Suprapubic skin (tissue), 4 donors: ENCODE results near the gene FAF1. TPM values are rescaled to one million over a fixed set of nuclear protein-coding genes. Genes with fewer than 3 reads are reported as not detected.

Experiments
- DNase-seq, 2 donors: peaks; one replicate each; pipeline ENCODE4 v3.0.0-alpha.2; 2019; ENCODE audit warnings: low spot score in 2 of 2
- H3K27ac ChIP-seq: fragments of 200-600 bp; sonication (generic); one replicate; pipeline ENCODE4 v1.5.1; 2019
- H3K27me3 ChIP-seq: fragments of 200-600 bp; sonication (generic); one replicate; pipeline ENCODE4 v1.5.1; 2019
- H3K36me3 ChIP-seq: fragments of 200-600 bp; sonication (generic); one replicate; pipeline ENCODE4 v1.5.1; 2019
- H3K4me1 ChIP-seq: fragments of 200-600 bp; sonication (generic); one replicate; pipeline ENCODE4 v1.5.1; 2019
- H3K4me3 ChIP-seq: fragments of 200-600 bp; sonication (generic); one replicate; pipeline ENCODE4 v1.5.1; 2019; ENCODE audit warnings: mild to moderate bottlenecking
- H3K9me3 ChIP-seq: fragments of 200-600 bp; sonication (generic); one replicate; pipeline ENCODE4 v1.5.1; 2019
- EP300 ChIP-seq: sonication (generic); formaldehyde crosslinking; IDR thresholded peaks from one replicate; pipeline ENCODE4 v1.6.1; 2017; ENCODE audit warnings: antibody characterized with exemption
- POLR2A ChIP-seq, 2 donors: fragments of 450-650 bp; IDR thresholded peaks; one replicate each; pipeline ENCODE4 v1.6.1; 2017; ENCODE audit warnings: antibody characterized with exemption in 2 of 2, mild to moderate bottlenecking in 2 of 2, moderate library complexity in 2 of 2
- POLR2AphosphoS5 ChIP-seq, 3 donors: sonication (generic); formaldehyde crosslinking; IDR thresholded peaks; one replicate each; pipeline ENCODE4 v1.6.1; 2017; ENCODE audit warnings: antibody characterized with exemption in 3 of 3
- WGBS: methylation state at CpG from one replicate; pipeline ENCODE4 v1.1.5; 2018; 5-methylcytosine and 5-hydroxymethylcytosine counted together
- total RNA-seq, 4 donors: library from RNA; depleted of rRNA; stranded (reverse); fragments of >200 nt; gene quantifications; one replicate each; pipeline ENCODE4 v1.1.0, GENCODE V29; 2016
- TF ChIP-seq, protein P1 (sequence below), 2 donors: fragments of 200-600 bp in 1 of 2; fragments of 450-650 bp in 1 of 2; sonication (generic) in 1 of 2; IDR thresholded peaks; one replicate each; pipeline ENCODE4 v1.5.1; 2016 to 2019; ENCODE audit warnings: antibody characterized with exemption in 2 of 2, mild to moderate bottlenecking in 1 of 2, moderate library complexity in 1 of 2

Gene FAF1
- total RNA-seq, 4 donors from 2014 or later, result 35.1 to 61.6 (median 45.4) TPM

DNA sequence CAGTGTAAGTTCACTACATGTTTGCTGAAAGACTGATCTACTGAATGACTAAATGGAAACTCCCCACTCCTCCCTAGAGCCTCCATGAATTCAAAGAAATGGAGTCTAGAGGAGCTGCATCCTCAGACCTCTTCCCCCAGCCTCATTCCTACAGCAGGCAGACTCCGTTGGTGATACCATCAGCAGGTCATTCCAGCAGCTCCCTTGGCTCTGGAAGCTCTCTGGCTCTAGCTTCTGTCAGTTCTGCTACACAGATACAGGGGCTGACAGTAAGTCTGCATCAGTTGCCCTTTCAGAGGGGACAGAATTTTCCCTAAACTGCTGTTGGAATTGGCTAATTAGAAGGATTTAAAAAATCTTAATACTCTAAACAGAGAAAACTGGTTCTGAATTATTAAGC, 505.2 kb downstream of the FAF1 start:
- DNase-seq, result no peak
- TF ChIP-seq EP300 (no peak), POLR2AphosphoS5 (IDR thresholded peaks at IDR 0.05) (no peak), POLR2A (IDR thresholded peaks at IDR 0.05) (no peak)
- TF ChIP-seq, protein P1, sequence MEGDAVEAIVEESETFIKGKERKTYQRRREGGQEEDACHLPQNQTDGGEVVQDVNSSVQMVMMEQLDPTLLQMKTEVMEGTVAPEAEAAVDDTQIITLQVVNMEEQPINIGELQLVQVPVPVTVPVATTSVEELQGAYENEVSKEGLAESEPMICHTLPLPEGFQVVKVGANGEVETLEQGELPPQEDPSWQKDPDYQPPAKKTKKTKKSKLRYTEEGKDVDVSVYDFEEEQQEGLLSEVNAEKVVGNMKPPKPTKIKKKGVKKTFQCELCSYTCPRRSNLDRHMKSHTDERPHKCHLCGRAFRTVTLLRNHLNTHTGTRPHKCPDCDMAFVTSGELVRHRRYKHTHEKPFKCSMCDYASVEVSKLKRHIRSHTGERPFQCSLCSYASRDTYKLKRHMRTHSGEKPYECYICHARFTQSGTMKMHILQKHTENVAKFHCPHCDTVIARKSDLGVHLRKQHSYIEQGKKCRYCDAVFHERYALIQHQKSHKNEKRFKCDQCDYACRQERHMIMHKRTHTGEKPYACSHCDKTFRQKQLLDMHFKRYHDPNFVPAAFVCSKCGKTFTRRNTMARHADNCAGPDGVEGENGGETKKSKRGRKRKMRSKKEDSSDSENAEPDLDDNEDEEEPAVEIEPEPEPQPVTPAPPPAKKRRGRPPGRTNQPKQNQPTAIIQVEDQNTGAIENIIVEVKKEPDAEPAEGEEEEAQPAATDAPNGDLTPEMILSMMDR (IDR thresholded peaks at IDR 0.05), result no peak
- Histone ChIP-seq H3K9me3 (no peaks in the 10 kb centered on the region), H3K36me3 (peaks cover 18% of the 10 kb centered on the region), H3K27me3 (no peaks in the 10 kb centered on the region), H3K27ac (no peak overlapping the region), H3K4me1 (no peaks in the 10 kb centered on the region), H3K4me3 (no peak overlapping the region)
- 93% methylated on average over 1 of the region's 1 CpG for WGBS

DNA sequence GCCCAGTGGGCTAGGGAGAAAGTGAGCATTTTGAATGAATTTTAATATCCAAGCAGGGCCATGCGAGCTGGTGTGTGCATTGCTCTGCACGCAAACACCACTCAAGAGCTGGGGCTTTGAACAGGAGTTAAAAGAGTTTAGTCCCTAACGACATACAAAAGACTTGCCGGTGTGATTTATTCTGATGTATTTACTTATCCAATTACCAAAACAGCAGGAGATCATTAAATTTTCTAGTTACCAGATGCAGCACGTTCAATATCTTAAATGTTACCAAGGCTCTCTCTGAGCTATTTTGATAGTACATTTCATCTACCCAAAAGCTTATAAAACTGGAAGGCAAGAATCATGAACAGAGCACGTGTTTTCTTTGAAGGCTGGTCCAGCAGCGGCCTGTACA, 506.8 kb downstream of the FAF1 start:
- no peak for DNase-seq
- Histone ChIP-seq H3K9me3 (no peaks in the 10 kb centered on the region), H3K27me3 (no peaks in the 10 kb centered on the region), H3K4me3 (no peak overlapping the region), H3K27ac (no peak overlapping the region), H3K36me3 (peaks cover 18% of the 10 kb centered on the region), H3K4me1 (no peaks in the 10 kb centered on the region)
- TF ChIP-seq POLR2A (IDR thresholded peaks at IDR 0.05) (no peak), POLR2AphosphoS5 (IDR thresholded peaks at IDR 0.05) (no peak), EP300 (no peak)
- TF ChIP-seq, protein P1 (IDR thresholded peaks at IDR 0.05), result no peak
- 86% methylated on average over 7 of the region's 7 CpGs for WGBS

DNA sequence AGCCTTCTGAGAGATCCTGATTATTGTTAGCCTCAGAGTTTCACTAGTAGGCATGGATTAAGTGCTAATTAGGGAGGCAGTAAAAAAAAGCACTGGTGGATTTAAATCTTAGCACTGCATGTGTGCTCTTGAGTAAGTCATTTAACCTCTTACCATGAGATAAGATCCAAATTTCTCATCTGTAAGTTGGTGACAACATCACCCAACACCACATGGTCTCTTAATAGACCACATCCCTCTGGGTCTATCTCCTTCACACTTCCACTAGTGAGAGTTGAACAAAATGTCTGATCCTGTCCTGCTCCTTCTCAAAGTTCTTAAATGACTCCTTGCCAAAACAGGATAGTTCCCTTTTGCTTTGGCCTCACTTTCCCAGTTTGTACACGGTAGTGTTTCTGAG, 507.4 kb downstream of the FAF1 start:
- Histone ChIP-seq H3K9me3 (no peaks in the 10 kb centered on the region), H3K4me1 (no peaks in the 10 kb centered on the region), H3K4me3 (no peak overlapping the region), H3K27me3 (no peaks in the 10 kb centered on the region), H3K36me3 (peaks cover 18% of the 10 kb centered on the region), H3K27ac (no peak overlapping the region)
- DNase-seq, result no peak
- no peak for TF ChIP-seq POLR2A (IDR thresholded peaks at IDR 0.05)
- TF ChIP-seq, protein P1 (IDR thresholded peaks at IDR 0.05), result no peak
- 93% methylated on average over 1 of the region's 1 CpG for WGBS

DNA sequence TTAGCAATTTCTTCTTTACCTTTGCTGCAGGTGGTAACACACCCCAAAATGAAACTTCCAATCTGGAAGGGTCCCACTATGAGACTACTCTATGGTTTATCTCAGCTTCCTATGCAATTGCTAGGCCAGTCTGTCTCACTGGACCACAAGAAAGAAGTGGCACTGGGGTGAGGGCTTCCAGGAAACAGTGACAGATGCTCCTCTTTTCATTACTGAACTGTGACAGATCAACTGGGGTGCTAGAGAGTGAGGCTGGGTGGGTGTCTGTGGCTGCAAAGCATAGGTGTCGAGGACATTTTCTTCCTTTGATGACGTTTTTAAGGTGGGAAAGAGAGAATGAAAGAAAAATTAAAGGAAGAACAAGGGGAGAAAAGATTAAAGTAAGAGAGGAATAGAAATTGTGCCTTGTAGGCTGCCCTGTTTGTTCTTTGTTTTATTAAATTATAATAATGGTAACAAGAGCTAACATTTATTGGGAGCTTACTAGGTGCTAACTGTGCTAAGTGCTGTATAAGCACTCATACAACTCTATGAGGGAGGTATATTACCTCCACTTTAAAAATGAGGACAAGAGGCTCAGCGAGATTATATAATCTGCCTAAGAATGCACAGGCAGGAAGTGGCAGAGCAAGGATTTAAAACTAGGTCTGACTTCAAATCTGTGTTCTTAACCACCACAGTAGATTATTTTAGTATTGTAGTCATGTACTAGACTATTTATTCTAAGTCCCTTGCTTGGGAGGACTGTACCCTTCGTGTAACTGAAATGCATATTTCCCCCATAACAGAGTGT, 509.0 kb downstream of the FAF1 start:
- no peak for DNase-seq
- Histone ChIP-seq H3K27me3 (no peaks in the 10 kb centered on the region), H3K9me3 (no peaks in the 10 kb centered on the region), H3K4me3 (no peak overlapping the region), H3K27ac (no peak overlapping the region), H3K36me3 (peaks cover 18% of the 10 kb centered on the region), H3K4me1 (no peaks in the 10 kb centered on the region)
- no peak for TF ChIP-seq POLR2A (IDR thresholded peaks at IDR 0.05)
- TF ChIP-seq EP300, result no peak
- TF ChIP-seq, protein P1 (IDR thresholded peaks at IDR 0.05), result no peak
- no peak for TF ChIP-seq POLR2AphosphoS5 (IDR thresholded peaks at IDR 0.05)
- WGBS, result 88% methylated on average over 4 of the region's 4 CpGs

DNA sequence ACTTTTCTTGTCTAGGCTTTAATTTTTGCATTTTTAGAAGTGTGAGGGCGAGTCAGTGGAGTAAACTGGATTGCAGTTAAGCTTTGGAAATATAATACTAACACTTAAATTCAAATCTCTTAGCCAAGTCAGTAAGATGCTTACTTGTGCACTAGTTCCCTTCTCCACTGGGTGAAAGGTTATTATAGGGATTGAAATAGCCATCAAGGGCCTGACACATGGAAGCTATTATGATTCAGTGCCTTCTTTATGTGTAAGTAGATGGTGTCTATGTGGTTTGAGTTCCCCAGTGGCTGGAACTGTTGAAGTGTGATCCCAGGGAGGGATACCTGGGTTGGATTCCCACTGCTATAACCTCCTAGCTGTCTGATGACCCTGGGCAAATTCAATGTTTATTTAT, 512.1 kb downstream of the FAF1 start:
- H3K4me1 ChIP-seq, result no peaks in the 10 kb centered on the region
- H3K27ac ChIP-seq, result no peak overlapping the region
- TF ChIP-seq POLR2AphosphoS5 (IDR thresholded peaks at IDR 0.05) (no peak), POLR2A (IDR thresholded peaks at IDR 0.05) (no peak), EP300 (no peak)
- TF ChIP-seq, protein P1 (IDR thresholded peaks at IDR 0.05), result no peak
- peaks cover 13% of the 10 kb centered on the region for H3K36me3 ChIP-seq
- no peak overlapping the region for H3K4me3 ChIP-seq
- WGBS, result 85% methylated on average over 1 of the region's 1 CpG
- H3K27me3 ChIP-seq, result no peaks in the 10 kb centered on the region
- no peaks in the 10 kb centered on the region for H3K9me3 ChIP-seq
- no peak for DNase-seq
